ENCODE results near the gene AGBL4.
"Not testable (repeated sequence)": the region's sequence is repeated elsewhere in the genome, so short reads cannot be mapped to it uniquely, and the experiment has no call there.

The AGBL4 gene

GRCh38 chr1:48523558-48523957, 1500.2 kb downstream of the AGBL4 start:
- Histone ChIP-seq H3K9me3 (ENCODE audit: control insufficient read depth, insufficient read depth, low read length) (no peaks in the 10 kb centered on the region), H3K4me1 (ENCODE audit: insufficient read depth, low read length) (peaks cover 12% of the 10 kb centered on the region; the same call in 1 of the 2 replicates), H3K36me3 (ENCODE audit: insufficient read depth, low read length) (no peaks in the 10 kb centered on the region), H3K9ac (ENCODE audit: low read depth, low read length) (no peak overlapping the region)

- not testable (repeated sequence) for H3K9ac ChIP-seq (ENCODE audit: low read depth, low read length); H3K9me3 ChIP-seq (ENCODE audit: control insufficient read depth, insufficient read depth, low read length); H3K4me1 ChIP-seq (ENCODE audit: insufficient read depth, low read length); H3K36me3 ChIP-seq (ENCODE audit: insufficient read depth, low read length)
Observed at GRCh38 chr1:48519896-48520295, 1503.9 kb downstream of the AGBL4 start.

- Histone ChIP-seq H3K9ac (ENCODE audit: low read depth, low read length) (no peak overlapping the region), H3K4me1 (ENCODE audit: insufficient read depth, low read length) (no peaks in the 10 kb centered on the region), H3K9me3 (ENCODE audit: control insufficient read depth, insufficient read depth, low read length) (no peaks in the 10 kb centered on the region), H3K36me3 (ENCODE audit: insufficient read depth, low read length) (no peaks in the 10 kb centered on the region)
Observed at GRCh38 chr1:48506870-48507269, 1516.9 kb downstream of the AGBL4 start.

DNA sequence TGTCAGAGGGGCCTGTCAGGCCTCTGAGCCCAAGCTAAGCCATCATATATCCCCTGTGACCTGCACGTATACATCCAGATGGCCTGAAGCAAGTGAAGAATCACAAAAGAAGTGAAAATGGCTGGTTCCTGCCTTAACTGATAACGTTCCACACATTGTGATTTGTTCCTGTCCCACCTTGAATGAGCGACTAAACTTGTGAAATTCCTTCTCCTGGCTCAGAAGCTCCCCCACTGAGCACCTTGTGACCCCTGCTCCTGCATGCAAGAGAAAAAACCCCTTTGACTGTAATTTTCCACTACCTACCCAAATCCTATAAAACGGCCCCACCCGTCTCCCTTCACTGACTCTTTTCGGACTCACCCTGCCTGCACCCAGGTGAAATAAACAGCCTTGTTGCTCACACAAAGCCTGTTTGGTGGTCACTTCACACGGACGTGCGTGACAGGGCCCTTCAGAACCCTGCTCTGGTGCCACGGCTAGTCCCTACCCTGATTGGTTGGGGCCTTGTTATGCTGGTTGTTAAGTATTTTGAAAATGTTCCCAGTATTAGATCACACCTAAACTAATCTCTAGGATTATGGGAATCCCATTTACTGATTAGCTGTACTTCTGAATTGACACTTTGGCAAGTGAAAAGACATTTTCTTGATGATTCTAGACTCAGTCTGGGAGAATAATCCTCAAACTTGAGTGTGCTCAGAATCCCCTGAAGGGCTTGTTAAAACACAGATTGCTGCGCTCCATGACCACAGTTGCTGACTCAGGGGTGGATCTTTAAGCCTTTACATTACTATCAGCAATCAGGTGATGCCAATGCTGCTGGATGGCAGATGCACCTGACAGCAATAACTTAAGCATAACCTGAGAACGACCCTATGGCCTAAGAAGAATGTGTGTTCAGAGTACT, 1523.0 kb downstream of the AGBL4 start:
- no peak overlapping the region for H3K9ac ChIP-seq (ENCODE audit: low read depth, low read length)
- H3K36me3 ChIP-seq (ENCODE audit: insufficient read depth, low read length): no peaks in the 10 kb centered on the region
- H3K4me1 ChIP-seq (ENCODE audit: insufficient read depth, low read length): peaks cover 30% of the 10 kb centered on the region
- no peaks in the 10 kb centered on the region for H3K9me3 ChIP-seq (ENCODE audit: control insufficient read depth, insufficient read depth, low read length)

DNA sequence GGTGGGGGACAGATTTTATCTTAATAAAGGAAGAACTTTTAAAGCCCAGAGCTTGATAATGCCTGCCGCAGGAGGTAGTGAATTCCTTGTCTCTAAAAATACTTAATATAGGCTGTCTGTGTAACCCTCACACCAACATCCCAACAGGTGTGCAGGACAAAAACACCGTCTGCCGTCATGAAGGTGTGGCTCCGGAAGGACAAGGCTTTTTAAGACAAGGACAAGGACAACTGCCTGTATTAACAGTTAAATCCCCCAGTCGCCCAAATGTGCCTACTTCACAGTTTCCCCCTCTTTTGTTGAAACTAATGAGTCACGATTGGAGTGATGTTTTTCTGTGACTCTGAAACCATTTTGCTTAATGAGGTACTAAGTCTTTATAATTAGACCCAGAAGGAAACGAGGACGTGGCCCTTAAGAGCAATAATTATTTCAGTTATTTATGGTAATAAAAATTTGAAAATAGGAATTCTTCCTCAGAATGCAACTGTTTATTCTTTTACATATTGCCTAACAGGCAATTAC, 1524.5 kb downstream of the AGBL4 start:
- Histone ChIP-seq H3K9me3 (ENCODE audit: control insufficient read depth, insufficient read depth, low read length) (no peaks in the 10 kb centered on the region), H3K36me3 (ENCODE audit: insufficient read depth, low read length) (no peaks in the 10 kb centered on the region), H3K4me1 (ENCODE audit: insufficient read depth, low read length) (peaks cover 34% of the 10 kb centered on the region), H3K9ac (ENCODE audit: low read depth, low read length) (no peak overlapping the region)

GRCh38 chr1:48498096-48498791, 1525.5 kb downstream of the AGBL4 start:
- H3K9ac ChIP-seq (ENCODE audit: low read depth, low read length): no peak overlapping the region
- no peaks in the 10 kb centered on the region for H3K36me3 ChIP-seq (ENCODE audit: insufficient read depth, low read length)
- H3K9me3 ChIP-seq (ENCODE audit: control insufficient read depth, insufficient read depth, low read length): no peaks in the 10 kb centered on the region
- H3K4me1 ChIP-seq (ENCODE audit: insufficient read depth, low read length): peaks cover 37% of the 10 kb centered on the region

- Histone ChIP-seq H3K4me1 (ENCODE audit: insufficient read depth, low read length) (peaks cover 33% of the 10 kb centered on the region), H3K9ac (ENCODE audit: low read depth, low read length) (no peak overlapping the region), H3K9me3 (ENCODE audit: control insufficient read depth, insufficient read depth, low read length) (no peaks in the 10 kb centered on the region), H3K36me3 (ENCODE audit: insufficient read depth, low read length) (no peaks in the 10 kb centered on the region)
Observed at GRCh38 chr1:48495911-48496310, 1527.8 kb downstream of the AGBL4 start.

GRCh38 chr1:48495166-48495565, 1528.6 kb downstream of the AGBL4 start:
- no peaks in the 10 kb centered on the region for H3K36me3 ChIP-seq (ENCODE audit: insufficient read depth, low read length)
- H3K9ac ChIP-seq (ENCODE audit: low read depth, low read length): no peak overlapping the region
- H3K9me3 ChIP-seq (ENCODE audit: control insufficient read depth, insufficient read depth, low read length): no peaks in the 10 kb centered on the region
- peaks cover 30% of the 10 kb centered on the region for H3K4me1 ChIP-seq (ENCODE audit: insufficient read depth, low read length)

DNA sequence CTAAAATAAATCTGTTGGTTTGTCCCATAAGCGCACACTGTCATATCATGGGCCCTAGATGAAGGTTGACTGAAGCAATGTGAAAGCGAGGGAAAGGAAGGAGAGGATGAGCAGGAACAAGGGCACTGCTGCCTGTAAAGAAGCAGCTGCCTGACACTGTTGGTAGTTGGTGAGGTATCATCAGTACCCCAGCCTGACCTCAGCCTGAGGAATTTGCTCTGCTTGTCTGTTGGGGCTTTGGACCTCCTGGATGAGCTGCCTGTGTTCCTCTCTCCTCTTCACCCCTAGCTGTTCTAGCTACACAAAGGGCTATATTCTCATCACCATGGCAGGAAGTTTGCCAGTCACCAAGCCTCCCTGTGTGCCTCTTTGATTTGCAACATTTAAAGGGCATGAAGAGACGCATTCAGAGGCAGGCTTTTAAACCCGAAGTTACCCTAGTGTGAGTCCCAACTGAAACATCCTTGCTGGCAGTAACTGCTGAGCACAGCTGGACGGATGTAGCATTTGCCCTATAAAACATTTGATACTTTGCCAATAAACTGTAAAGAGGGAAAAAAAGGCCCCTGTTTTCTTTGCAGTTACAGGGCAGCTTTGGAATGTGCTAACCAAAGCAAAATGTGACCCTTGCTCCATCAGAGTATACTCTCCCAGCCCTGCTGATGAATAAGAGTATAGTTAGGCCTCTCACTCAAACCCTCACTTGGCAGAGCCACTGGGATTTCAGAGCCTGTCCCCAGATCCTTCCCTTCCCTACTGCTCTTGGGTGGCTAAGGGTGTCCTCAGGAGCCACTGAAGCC, 1529.6 kb downstream of the AGBL4 start:
- Histone ChIP-seq H3K4me1 (ENCODE audit: insufficient read depth, low read length) (peaks cover 21% of the 10 kb centered on the region), H3K9me3 (ENCODE audit: control insufficient read depth, insufficient read depth, low read length) (no peaks in the 10 kb centered on the region), H3K9ac (ENCODE audit: low read depth, low read length) (no peak overlapping the region), H3K36me3 (ENCODE audit: insufficient read depth, low read length) (no peaks in the 10 kb centered on the region)

DNA sequence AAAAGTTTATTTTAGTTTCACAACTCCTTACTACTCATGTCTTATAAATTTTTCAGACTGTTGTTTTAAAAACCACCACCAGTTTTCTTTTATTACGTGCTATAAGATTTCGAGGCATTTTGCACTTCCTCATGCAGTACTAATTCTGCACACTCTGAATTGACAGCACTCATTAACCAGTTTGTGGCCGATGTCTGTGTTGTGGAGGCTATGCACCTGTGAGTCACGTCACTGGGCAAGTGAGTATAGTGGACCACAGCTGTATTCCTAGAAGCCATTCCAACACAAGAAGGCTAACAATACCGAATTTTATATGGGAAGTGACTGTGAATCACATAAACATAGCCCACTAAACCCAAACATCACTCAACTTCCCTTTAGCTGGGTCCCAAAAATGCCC, 1530.7 kb downstream of the AGBL4 start:
- no peak overlapping the region for H3K9ac ChIP-seq (ENCODE audit: low read depth, low read length)
- no peaks in the 10 kb centered on the region for H3K36me3 ChIP-seq (ENCODE audit: insufficient read depth, low read length)
- H3K4me1 ChIP-seq (ENCODE audit: insufficient read depth, low read length): peaks cover 11% of the 10 kb centered on the region
- H3K9me3 ChIP-seq (ENCODE audit: control insufficient read depth, insufficient read depth, low read length): no peaks in the 10 kb centered on the region

DNA sequence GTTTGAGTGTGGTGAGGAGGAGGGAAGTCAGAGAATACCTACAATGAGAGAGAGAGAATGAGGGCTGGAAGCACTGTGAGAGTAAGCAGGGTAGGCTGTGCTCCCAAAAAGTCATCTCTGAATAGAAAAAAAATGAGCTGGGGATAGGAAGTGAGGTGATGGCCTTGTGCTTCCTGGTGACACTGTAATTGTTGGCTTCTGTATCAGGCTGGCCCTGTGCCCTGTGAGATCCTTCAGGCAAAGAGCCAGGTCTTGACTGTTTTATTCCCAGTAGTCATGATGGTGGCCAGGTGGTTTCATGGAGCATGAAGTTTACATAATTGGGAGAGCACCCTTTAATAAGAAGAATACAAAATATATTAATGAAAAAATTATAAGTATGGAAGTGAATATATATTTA, 1531.4 kb downstream of the AGBL4 start:
- no peaks in the 10 kb centered on the region for H3K36me3 ChIP-seq (ENCODE audit: insufficient read depth, low read length)
- H3K9ac ChIP-seq (ENCODE audit: low read depth, low read length): no peak overlapping the region
- H3K4me1 ChIP-seq (ENCODE audit: insufficient read depth, low read length): peaks cover 11% of the 10 kb centered on the region; the same call in 1 of the 2 replicates
- no peaks in the 10 kb centered on the region for H3K9me3 ChIP-seq (ENCODE audit: control insufficient read depth, insufficient read depth, low read length)

- H3K4me1 ChIP-seq (ENCODE audit: insufficient read depth, low read length): no peaks in the 10 kb centered on the region
- H3K36me3 ChIP-seq (ENCODE audit: insufficient read depth, low read length): no peaks in the 10 kb centered on the region
- H3K9me3 ChIP-seq (ENCODE audit: control insufficient read depth, insufficient read depth, low read length): no peaks in the 10 kb centered on the region
- no peak overlapping the region for H3K9ac ChIP-seq (ENCODE audit: low read depth, low read length)
Observed at GRCh38 chr1:48488721-48489120, 1535.0 kb downstream of the AGBL4 start.

Data from ES-I3 (cell line).